IPS DF 6.9 (cell line): ENCODE data around the gene CELA2A.

Experiments used
- DNase-seq: peaks from one replicate; pipeline ENCODE4 v3.0.0-alpha.2; 2013; ENCODE audit warnings: low read depth, low spot score
- H3K27ac ChIP-seq: one replicate; pipeline ENCODE4 v1.5.1; 2013; ENCODE audit warnings: low read length, control low read depth
- H3K27me3 ChIP-seq: 2 replicates; pipeline ENCODE4 v1.6.1; 2013; ENCODE audit warnings: mild to moderate bottlenecking, low read length; ENCODE audit not compliant: control insufficient read depth, insufficient read depth
- H3K36me3 ChIP-seq: 2 replicates; pipeline ENCODE4 v1.6.1; 2013; ENCODE audit warnings: low read length; ENCODE audit not compliant: control insufficient read depth, insufficient read depth
- H3K4me1 ChIP-seq: 2 replicates; pipeline ENCODE4 v1.6.1; 2013; ENCODE audit warnings: low read length; ENCODE audit not compliant: control insufficient read depth, insufficient read depth
- H3K4me3 ChIP-seq: 2 replicates; pipeline ENCODE4 v1.5.1; 2013; ENCODE audit warnings: mild to moderate bottlenecking, low read length
- H3K9me3 ChIP-seq: 2 replicates; pipeline ENCODE4 v1.6.1; 2013; ENCODE audit warnings: low read length, inconsistent platforms; ENCODE audit not compliant: control insufficient read depth, insufficient read depth
- WGBS: extraction: QIAGEN DNeasy Blood & Tissue Kit; methylation state at CpG from one replicate; pipeline ENCODE4 v1.1.7; 2013; ENCODE audit warnings: mixed read lengths, missing lambda C conversion rate; ENCODE audit not compliant: insufficient read length, insufficient coverage; 5-methylcytosine and 5-hydroxymethylcytosine counted together

Gene CELA2A

GRCh38 chr1:15456313-15456954, at the start of gene CELA2A:
TSS of gene CELA2A (plus strand) at chr1:15456732. CDS start at chr1:15456754, 22 bp downstream.
- 100% methylated on average over 1 of the region's 8 CpGs for WGBS
- H3K36me3 ChIP-seq, result no peaks in the 10 kb centered on the region

GRCh38 chr1:15407580-15407979, 49.0 kb upstream of the CELA2A start:
- Histone ChIP-seq H3K36me3 (no peaks in the 10 kb centered on the region), H3K9me3 (no peaks in the 10 kb centered on the region), H3K27me3 (no peaks in the 10 kb centered on the region; the same call in 1 of the 2 replicates), H3K27ac (no peak overlapping the region), H3K4me3 (no peak overlapping the region), H3K4me1 (peaks cover 6% of the 10 kb centered on the region)
- no CpG with 5 or more reads among the region's 7 CpGs for WGBS
- no peak for DNase-seq

More at GRCh38 chr1:15456313-15456954, at the start of gene CELA2A:
- Histone ChIP-seq H3K27me3 (no peaks in the 10 kb centered on the region), H3K4me3 (no peak within 1 kb of the TSS), H3K9me3 (no peaks in the 10 kb centered on the region; the same call in 1 of the 2 replicates), H3K4me1 (no peaks in the 10 kb centered on the region), H3K27ac (no peak within 1 kb of the TSS)
- no peak for DNase-seq

- Histone ChIP-seq H3K36me3 (no peaks in the 10 kb centered on the region), H3K4me1 (peaks cover 6% of the 10 kb centered on the region), H3K27ac (no peak overlapping the region), H3K4me3 (peak overlapping the region; percentile 96; the same call in 1 of the 2 replicates), H3K27me3 (no peaks in the 10 kb centered on the region; the same call in 1 of the 2 replicates), H3K9me3 (no peaks in the 10 kb centered on the region)
- DNase-seq, result no peak
- no CpG with 5 or more reads among the region's 14 CpGs for WGBS
These were observed 47.6 kb upstream of the CELA2A start for GRCh38 chr1:15408890-15409387.

GRCh38 chr1:15409388-15410222, 46.9 kb upstream of the CELA2A start, which contains the start of gene EFHD2:
TSS of gene EFHD2 (plus strand) at chr1:15409888. CDS start at chr1:15409972, 84 bp downstream.
- no peaks in the 10 kb centered on the region; the same call in 1 of the 2 replicates for H3K27me3 ChIP-seq
- H3K9me3 ChIP-seq, result no peaks in the 10 kb centered on the region
- peaks cover 6% of the 10 kb centered on the region for H3K4me1 ChIP-seq
- peak within 1 kb of the TSS; percentile 96 for H3K4me3 ChIP-seq
- no peak for DNase-seq
- H3K36me3 ChIP-seq, result no peaks in the 10 kb centered on the region
- H3K27ac ChIP-seq, result no peak within 1 kb of the TSS
- WGBS, result no CpG with 5 or more reads among the region's 99 CpGs

GRCh38 chr1:15410223-15410883, 46.2 kb upstream of the CELA2A start:
- no peaks in the 10 kb centered on the region for H3K9me3 ChIP-seq
- peaks cover 6% of the 10 kb centered on the region for H3K4me1 ChIP-seq
- H3K36me3 ChIP-seq, result no peaks in the 10 kb centered on the region
- DNase-seq, result no peak
- peak overlapping the region; percentile 96 for H3K4me3 ChIP-seq
- no peak overlapping the region for H3K27ac ChIP-seq
- no CpG with 5 or more reads among the region's 53 CpGs for WGBS
- no peaks in the 10 kb centered on the region; the same call in 1 of the 2 replicates for H3K27me3 ChIP-seq

- H3K4me3 ChIP-seq, result peak overlapping the region; percentile 96; the same call in 1 of the 2 replicates
- H3K9me3 ChIP-seq, result no peaks in the 10 kb centered on the region
- no peaks in the 10 kb centered on the region; the same call in 1 of the 2 replicates for H3K27me3 ChIP-seq
- H3K36me3 ChIP-seq, result no peaks in the 10 kb centered on the region
- H3K27ac ChIP-seq, result no peak overlapping the region
- no CpG with 5 or more reads among the region's 11 CpGs for WGBS
- DNase-seq, result no peak
- peaks cover 6% of the 10 kb centered on the region for H3K4me1 ChIP-seq
These were observed 45.7 kb upstream of the CELA2A start for GRCh38 chr1:15410884-15411245.

GRCh38 chr1:15411593-15412137, 44.9 kb upstream of the CELA2A start:
- H3K4me3 ChIP-seq, result no peak overlapping the region

GRCh38 chr1:15412175-15412800, 44.2 kb upstream of the CELA2A start:
- WGBS, result no CpG with 5 or more reads among the region's 16 CpGs
- H3K36me3 ChIP-seq, result no peaks in the 10 kb centered on the region
- no peaks in the 10 kb centered on the region; the same call in 1 of the 2 replicates for H3K27me3 ChIP-seq
- no peak overlapping the region for H3K27ac ChIP-seq
- peaks cover 8% of the 10 kb centered on the region for H3K4me1 ChIP-seq
- DNase-seq, result no peak
- no peak overlapping the region for H3K4me3 ChIP-seq
- no peaks in the 10 kb centered on the region for H3K9me3 ChIP-seq

More at GRCh38 chr1:15411593-15412137, 44.9 kb upstream of the CELA2A start:
- Histone ChIP-seq H3K27me3 (no peaks in the 10 kb centered on the region; the same call in 1 of the 2 replicates), H3K4me1 (peaks cover 8% of the 10 kb centered on the region), H3K9me3 (no peaks in the 10 kb centered on the region), H3K36me3 (no peaks in the 10 kb centered on the region), H3K27ac (no peak overlapping the region)
- no peak for DNase-seq
- no CpG with 5 or more reads among the region's 12 CpGs for WGBS

- Histone ChIP-seq H3K4me1 (peaks cover 8% of the 10 kb centered on the region), H3K27ac (no peak overlapping the region), H3K36me3 (no peaks in the 10 kb centered on the region), H3K9me3 (no peaks in the 10 kb centered on the region), H3K4me3 (no peak overlapping the region), H3K27me3 (no peaks in the 10 kb centered on the region; the same call in 1 of the 2 replicates)
- no CpG with 5 or more reads among the region's 11 CpGs for WGBS
- DNase-seq, result no peak
These were observed 43.7 kb upstream of the CELA2A start for GRCh38 chr1:15412843-15413242.
